IMR-90 (cell line): ENCODE measurements around the gene CBX6. TPM values are rescaled to one million over a fixed set of nuclear protein-coding genes. Genes with fewer than 3 reads are reported as not detected.

Experiments used
- ATAC-seq: fragments of 200-7000 bp; cut with Tn5 transposase; 2 replicates; pipeline ENCODE4 v1.9.1; 2020; ENCODE audit warnings: low read depth, mild to moderate bottlenecking, moderate library complexity
- BruUV-seq: library from RNA; stranded (reverse); fragments of 400-500 nt; replicated peaks from 2 replicates; lab custom pipeline; 2021; lab: Mats Ljungman, UMichigan
- CTCF ChIA-PET: fragments of 300-600 bp; formaldehyde crosslinking; extraction: SDS; loops from one replicate; lab custom pipeline; 2021; ENCODE audit warnings: antibody characterized with exemption; lab: Yijun Ruan, JAX
- POLR2A ChIA-PET: fragments of 300-600 bp; sonication (Branson Sonifier 250); formaldehyde crosslinking; loops from one replicate; lab custom pipeline; 2022; ENCODE audit warnings: antibody characterized with exemption; ENCODE audit not compliant: unreplicated experiment; lab: Charles Lee
- DNase-seq: peaks from one replicate; pipeline ENCODE4 v3.0.0; 2013
- H2AFZ ChIP-seq: replicated peaks from 2 replicates; pipeline ENCODE3; 2013; ENCODE audit warnings: low read length, mild to moderate bottlenecking; ENCODE audit not compliant: poor library complexity
- H2AK5ac ChIP-seq: 2 replicates; pipeline ENCODE4 v1.6.1; 2013; ENCODE audit warnings: low read depth, low read length, inconsistent platforms
- H2AK9ac ChIP-seq: replicated peaks from 2 replicates; pipeline ENCODE3; 2013; ENCODE audit warnings: mild to moderate bottlenecking, low read depth, low read length, moderate library complexity; ENCODE audit not compliant: poor library complexity
- H2BK120ac ChIP-seq: 2 replicates; pipeline ENCODE4 v1.6.1; 2013; ENCODE audit warnings: low read depth, low read length, inconsistent platforms
- H2BK15ac ChIP-seq: 3 replicates; pipeline ENCODE4 v1.6.1; 2013; ENCODE audit warnings: low read depth, low read length, inconsistent platforms
- H2BK20ac ChIP-seq: 2 replicates; pipeline ENCODE4 v1.6.1; 2013; ENCODE audit warnings: low read depth, mild to moderate bottlenecking, inconsistent platforms, low read length, moderate library complexity
- H2BK5ac ChIP-seq: 2 replicates; pipeline ENCODE4 v1.6.1; 2013; ENCODE audit warnings: mild to moderate bottlenecking, low read depth, low read length, inconsistent platforms; ENCODE audit not compliant: poor library complexity, severe bottlenecking
- H3K14ac ChIP-seq: replicated peaks from 2 replicates; pipeline ENCODE4 v1.6.1; 2013; ENCODE audit warnings: low read depth, low read length, inconsistent platforms
- H3K18ac ChIP-seq: 2 replicates; pipeline ENCODE4 v1.6.1; 2013; ENCODE audit warnings: low read depth, low read length, control low read depth
- H3K23ac ChIP-seq: 2 replicates; pipeline ENCODE4 v1.6.1; 2013; ENCODE audit warnings: low read depth, low read length, inconsistent platforms
- H3K27ac ChIP-seq: 2 replicates; pipeline ENCODE4 v1.5.1; 2013; ENCODE audit warnings: mild to moderate bottlenecking, control low read depth, low read length; ENCODE audit not compliant: insufficient read depth
- H3K27me3 ChIP-seq: 2 replicates; pipeline ENCODE4 v1.6.1; 2013; ENCODE audit warnings: low read length; ENCODE audit not compliant: control insufficient read depth, insufficient read depth
- H3K36me3 ChIP-seq: 2 replicates; pipeline ENCODE4 v1.6.1; 2013; ENCODE audit warnings: low read length, mixed read lengths; ENCODE audit not compliant: control insufficient read depth, insufficient read depth
- H3K4ac ChIP-seq: 2 replicates; pipeline ENCODE4 v1.6.1; 2013; ENCODE audit warnings: low read depth, low read length, inconsistent platforms
- H3K4me1 ChIP-seq: 2 replicates; pipeline ENCODE4 v1.6.1; 2013; ENCODE audit warnings: low read length, mixed read lengths; ENCODE audit not compliant: control insufficient read depth, insufficient read depth
- H3K4me2 ChIP-seq: 2 replicates; pipeline ENCODE4 v1.6.1; 2013; ENCODE audit warnings: low read depth, mild to moderate bottlenecking, control low read depth, low read length, moderate library complexity
- H3K4me3 ChIP-seq: 2 replicates; pipeline ENCODE4 v1.5.1; 2013; ENCODE audit warnings: low read depth, mild to moderate bottlenecking, control low read depth, low read length, moderate library complexity; ENCODE audit not compliant: insufficient read depth
- H3K56ac ChIP-seq: 2 replicates; pipeline ENCODE4 v1.6.1; 2013; ENCODE audit warnings: low read length, inconsistent platforms; ENCODE audit not compliant: insufficient read depth; ENCODE audit errors: extremely low read depth
- H3K79me1 ChIP-seq, 2 experiments: 2 replicates each; pipeline ENCODE4 v1.6.1; 2013; ENCODE audit warnings: low read length in 2 of 2, inconsistent platforms in 1 of 2, low read depth in 1 of 2
- H3K9ac ChIP-seq: 2 replicates; pipeline ENCODE4 v1.6.1; 2013; ENCODE audit warnings: low read depth, low read length, control low read depth
- H3K9me1 ChIP-seq: 2 replicates; pipeline ENCODE4 v1.6.1; 2013; ENCODE audit warnings: low read length, inconsistent platforms; ENCODE audit not compliant: insufficient read depth
- H3K9me3 ChIP-seq: 2 replicates; pipeline ENCODE4 v1.6.1; 2013; ENCODE audit warnings: low read length; ENCODE audit not compliant: control insufficient read depth, insufficient read depth
- H4K20me1 ChIP-seq: 2 replicates; pipeline ENCODE4 v1.6.1; 2013; ENCODE audit warnings: low read length, inconsistent platforms; ENCODE audit not compliant: insufficient read depth
- H4K5ac ChIP-seq: 2 replicates; pipeline ENCODE4 v1.6.1; 2013; ENCODE audit warnings: mild to moderate bottlenecking, low read depth, low read length, control low read depth
- H4K8ac ChIP-seq, 2 experiments: 2 replicates each; pipeline ENCODE4 v1.6.1; 2013; ENCODE audit warnings: low read depth in 2 of 2, low read length in 2 of 2, control low read depth in 1 of 2, inconsistent platforms in 1 of 2
- H4K91ac ChIP-seq: 2 replicates; pipeline ENCODE4 v1.6.1; 2013; ENCODE audit warnings: low read depth, low read length, inconsistent platforms; ENCODE audit not compliant: insufficient read depth
- BHLHE40 ChIP-seq: fragments of 150-350 bp; IDR thresholded peaks from 2 replicates; pipeline ENCODE4 v1.6.1; 2016; ENCODE audit warnings: mild to moderate bottlenecking, low read depth, low read length
- CEBPB ChIP-seq: IDR thresholded peaks from 2 replicates; pipeline ENCODE4 v1.6.1; 2012; ENCODE audit warnings: low read depth, low read length, improper control_type of control experiment
- CHD1 ChIP-seq: IDR thresholded peaks from 2 replicates; pipeline ENCODE4 v1.6.1; 2012; ENCODE audit warnings: low read depth, low read length, improper control_type of control experiment
- ELK1 ChIP-seq: fragments of 150-350 bp; IDR thresholded peaks from 2 replicates; pipeline ENCODE4 v1.6.1; 2016; ENCODE audit warnings: low read depth, mild to moderate bottlenecking, low read length, moderate library complexity, borderline replicate concordance
- FOS ChIP-seq: fragments of 150-350 bp; IDR thresholded peaks from 2 replicates; pipeline ENCODE4 v1.6.1; 2016; ENCODE audit warnings: low read depth, low read length
- MAFK ChIP-seq: IDR thresholded peaks from 2 replicates; pipeline ENCODE4 v1.6.1; 2012; ENCODE audit warnings: low read depth, low read length, improper control_type of control experiment
- MAZ ChIP-seq: IDR thresholded peaks from 2 replicates; pipeline ENCODE4 v1.6.1; 2012; ENCODE audit warnings: low read depth, mild to moderate bottlenecking, low read length, improper control_type of control experiment, moderate library complexity, borderline replicate concordance
- MXI1 ChIP-seq: IDR thresholded peaks from 2 replicates; pipeline ENCODE4 v1.6.1; 2012; ENCODE audit warnings: low read depth, mild to moderate bottlenecking, low read length, moderate library complexity, borderline replicate concordance
- POLR2A ChIP-seq: IDR thresholded peaks from 2 replicates; pipeline ENCODE4 v1.6.1; 2012; ENCODE audit warnings: mild to moderate bottlenecking, low read depth, low read length
- RCOR1 ChIP-seq: IDR thresholded peaks from 2 replicates; pipeline ENCODE4 v1.6.1; 2012; ENCODE audit warnings: mild to moderate bottlenecking, low read length, improper control_type of control experiment; ENCODE audit not compliant: insufficient replicate concordance
- SMC3 ChIP-seq: fragments of 150-350 bp; IDR thresholded peaks from 2 replicates; pipeline ENCODE4 v1.6.1; 2016; ENCODE audit warnings: low read depth, mild to moderate bottlenecking, antibody characterized with exemption, low read length, moderate library complexity
- WGBS, 2 experiments: methylation state at CpG; one replicate each; pipeline versions ENCODE4 v1.1.5 to v1.1.7; 2013; ENCODE audit warnings: missing lambda C conversion rate in 2 of 2; ENCODE audit not compliant: insufficient read length in 1 of 2; ENCODE audit errors: extremely low coverage in 2 of 2; 5-methylcytosine and 5-hydroxymethylcytosine counted together
- dilution Hi-C: fragments of 300-500 bp; cut with HindIII; formaldehyde crosslinking; loops from one replicate; pipeline ENCODE4 v1.14.3; 2018; ENCODE audit warnings: low sequenced_read_pairs; ENCODE audit not compliant: unreplicated experiment
- in situ Hi-C: fragments of 300-500 bp; cut with MboI; formaldehyde crosslinking; loops from 3 replicates; pipeline ENCODE4 v1.14.3; 2019; ENCODE audit warnings: low sequenced_read_pairs, inconsistent platforms, mixed read lengths
- intact Hi-C: fragments of 100-400 bp; cut with micrococcal nuclease; formaldehyde crosslinking; loops from 2 replicates; pipeline ENCODE4 v1.10.0; 2022
- polyA plus RNA-seq, 3 experiments: library from polyadenylated mRNA; depleted of rRNA; stranded (reverse); fragments of >200 nt; gene quantifications; 2 replicates each; pipeline ENCODE4 v1.2.3, GENCODE V29; 2012; ENCODE audit warnings: low replicate concordance in 1 of 3
- total RNA-seq: library from RNA; depleted of rRNA; stranded (reverse); fragments of >200 nt; gene quantifications from 2 replicates; pipeline ENCODE4 v1.2.3, GENCODE V29; 2012

Gene CBX6
- total and polyA plus RNA-seq, 2 of the 4 experiments (the other 2 are of a cell fraction) = 15.2 to 19.0 TPM

- intact Hi-C loops = loop anchor here (5.0 kb wide), 1 partner anchor 54 kb away; no protein-coding TSS in a partner anchor
- no peak overlapping the region for H2BK20ac ChIP-seq
- H3K18ac ChIP-seq = no peak overlapping the region
- no peaks in the 10 kb centered on the region for H3K9me3 ChIP-seq
- POLR2A ChIA-PET = no interaction called here
- no TSS peak for BruUV-seq
- no peak for DNase-seq
- H3K23ac ChIP-seq = no peak overlapping the region
- H2AK9ac ChIP-seq = no peak overlapping the region
- no CpG with 5 or more reads among the region's 7 CpGs for WGBS, 2 experiments
- dilution Hi-C loops = no loop called here
- ATAC-seq = no peak
- H4K5ac ChIP-seq = no peak overlapping the region
- no peak overlapping the region for H2BK15ac ChIP-seq
- no peak overlapping the region for H2AFZ ChIP-seq
- no peak overlapping the region for H4K8ac ChIP-seq
- no peak overlapping the region for H4K91ac ChIP-seq
- no peak overlapping the region for H2BK120ac ChIP-seq
- no peak overlapping the region for H3K27ac ChIP-seq
- H2BK5ac ChIP-seq = no peak overlapping the region
- no peak overlapping the region for H3K56ac ChIP-seq
- H3K4me2 ChIP-seq = no peak overlapping the region
- no peak overlapping the region for H3K9ac ChIP-seq
- no peaks in the 10 kb centered on the region for H3K9me1 ChIP-seq
- H4K20me1 ChIP-seq = no peaks in the 10 kb centered on the region
- H3K4me3 ChIP-seq = no peak overlapping the region
- peaks cover under 1% of the 10 kb centered on the region; the same call in 1 of the 2 replicates for H3K4me1 ChIP-seq
- TF ChIP-seq RCOR1 (no peak), MXI1 (no peak), POLR2A (no peak), SMC3 (no peak), CHD1 (no peak), ELK1 (no peak), FOS (no peak), CEBPB (no peak), MAZ (no peak), MAFK (no peak), BHLHE40 (no peak)
- CTCF ChIA-PET = interaction anchor here (1.1 kb wide), 1 partner anchor 72 kb away, joined by 4 read pairs; no protein-coding TSS in a partner anchor
- no peak overlapping the region for H2AK5ac ChIP-seq
- H3K14ac ChIP-seq = no peak overlapping the region
- in situ Hi-C loops = no loop called here
- H3K4ac ChIP-seq = no peak overlapping the region
- no peaks in the 10 kb centered on the region for H3K36me3 ChIP-seq
- H3K79me1 ChIP-seq = no peaks in the 10 kb centered on the region
- H3K27me3 ChIP-seq = peaks cover 25% of the 10 kb centered on the region
Observed at GRCh38 chr22:38841211-38841610, 30.8 kb downstream of the CBX6 start.
